H1 (cell line): ENCODE data around the gene EPHA5. TPM values are rescaled to one million over a fixed set of nuclear protein-coding genes. Genes with fewer than 3 reads are reported as not detected.

Source experiments
- CTCF ChIA-PET: fragments of 300-600 bp; sonication (Branson Sonifier 250); formaldehyde crosslinking; loops from one replicate; lab custom pipeline; 2021; ENCODE audit not compliant: partially characterized antibody; lab: Charles Lee
- POLR2A ChIA-PET: fragments of 300-600 bp; sonication (Branson Sonifier 250); formaldehyde crosslinking; loops from one replicate; lab custom pipeline; 2021; ENCODE audit warnings: inconsistent platforms; ENCODE audit not compliant: partially characterized antibody; lab: Charles Lee
- DNase-seq, 2 experiments: peaks; one replicate each; pipeline versions ENCODE4 v3.0.0 to v3.0.0-alpha.2; 2010 to 2022; ENCODE audit warnings: low spot score in 2 of 2, low read depth in 1 of 2, mixed read lengths in 1 of 2
- FAIRE-seq: peaks from 2 replicates; lab custom pipeline; 2011; peaks lifted over from hg19 to GRCh38; lab: Jason Lieb, UNC
- H2AFZ ChIP-seq: 2 replicates; pipeline ENCODE4 v1.8.1; 2012; ENCODE audit warnings: low read length, inconsistent platforms
- H2AK5ac ChIP-seq: 2 replicates; pipeline ENCODE4 v1.6.1; 2013; ENCODE audit warnings: low read depth, low read length
- H2BK120ac ChIP-seq: replicated peaks from 2 replicates; pipeline ENCODE3; 2013; ENCODE audit warnings: low read depth, low read length, inconsistent platforms
- H2BK12ac ChIP-seq: 2 replicates; pipeline ENCODE4 v1.6.1; 2013; ENCODE audit warnings: low read depth, low read length
- H2BK15ac ChIP-seq: 2 replicates; pipeline ENCODE4 v1.6.1; 2013; ENCODE audit warnings: low read length
- H2BK20ac ChIP-seq: 2 replicates; pipeline ENCODE4 v1.6.1; 2013; ENCODE audit warnings: low read length
- H2BK5ac ChIP-seq: 2 replicates; pipeline ENCODE4 v1.6.1; 2013; ENCODE audit warnings: low read depth, low read length
- H3K14ac ChIP-seq: 2 replicates; pipeline ENCODE4 v1.6.1; 2013; ENCODE audit warnings: inconsistent platforms; ENCODE audit not compliant: insufficient read length
- H3K18ac ChIP-seq: 2 replicates; pipeline ENCODE4 v1.6.1; 2013; ENCODE audit warnings: low read length; ENCODE audit errors: extremely low read depth
- H3K23ac ChIP-seq: 2 replicates; pipeline ENCODE4 v1.6.1; 2013; ENCODE audit warnings: inconsistent platforms; ENCODE audit not compliant: insufficient read length
- H3K23me2 ChIP-seq: 2 replicates; pipeline ENCODE4 v1.6.1; 2013; ENCODE audit warnings: low read depth, low read length
- H3K27ac ChIP-seq: 2 replicates; pipeline ENCODE4 v1.6.1; 2011; ENCODE audit warnings: low read depth, low read length, inconsistent platforms
- H3K27me3 ChIP-seq, 4 experiments: replicated peaks in 1 of 4; 1 replicate in 1 of 4; 2 replicates in 3 of 4; pipeline versions ENCODE4 v1.6.1 to v1.8.1; 2011 to 2013; ENCODE audit warnings: low read length in 3 of 4, mild to moderate bottlenecking in 3 of 4, inconsistent platforms in 2 of 4, mixed read lengths in 2 of 4, moderate library complexity in 1 of 4; ENCODE audit not compliant: control insufficient read depth in 3 of 4, insufficient read depth in 3 of 4; ENCODE audit errors: extremely low read depth in 1 of 4
- H3K36me3 ChIP-seq, 4 experiments: 2 replicates each; pipeline versions ENCODE4 v1.6.1 to v1.8.1; 2011 to 2013; ENCODE audit warnings: mild to moderate bottlenecking in 4 of 4, low read length in 3 of 4, moderate library complexity in 2 of 4, control low read depth in 1 of 4, inconsistent platforms in 1 of 4; ENCODE audit not compliant: insufficient read depth in 4 of 4, control insufficient read depth in 2 of 4
- H3K4ac ChIP-seq: replicated peaks from 2 replicates; pipeline ENCODE3; 2013; ENCODE audit warnings: low read length, low read depth, mixed read lengths, inconsistent platforms; ENCODE audit not compliant: insufficient read length
- H3K4me1 ChIP-seq, 4 experiments: replicated peaks in 1 of 4; 1 replicate in 1 of 4; 2 replicates in 3 of 4; pipeline versions ENCODE4 v1.6.1 to v1.8.1; 2011 to 2013; ENCODE audit warnings: low read length in 3 of 4, inconsistent platforms in 2 of 4, mixed read lengths in 1 of 4; ENCODE audit not compliant: insufficient read depth in 4 of 4, control insufficient read depth in 3 of 4
- H3K4me2 ChIP-seq, 2 experiments: 2 replicates each; pipeline versions ENCODE4 v1.6.1 to v1.8.1; 2011 to 2013; ENCODE audit warnings: low read depth in 2 of 2, low read length in 2 of 2, control low read depth in 1 of 2, inconsistent platforms in 1 of 2, mild to moderate bottlenecking in 1 of 2; ENCODE audit not compliant: insufficient read depth in 1 of 2
- H3K4me3 ChIP-seq, 4 experiments: fragments of 200-600, 300-600 bp in 1 of 4; sonication (generic), shearing (Covaris generic), sonication (Bioruptor Twin) in 1 of 4; 2 replicates each; pipeline versions ENCODE4 v1.5.1 to v1.8.1; 2011 to 2016; ENCODE audit warnings: low read length in 4 of 4, low read depth in 3 of 4, control low read depth in 2 of 4, inconsistent platforms in 2 of 4, mild to moderate bottlenecking in 2 of 4, mixed read lengths in 1 of 4, moderate library complexity in 1 of 4; ENCODE audit not compliant: insufficient read depth in 2 of 4; ENCODE audit errors: extremely low read depth in 1 of 4
- H3K56ac ChIP-seq: replicated peaks from 2 replicates; pipeline ENCODE3; 2013; ENCODE audit warnings: low read depth, mild to moderate bottlenecking, mixed read lengths, low read length, inconsistent platforms; ENCODE audit not compliant: insufficient read length
- H3K79me1 ChIP-seq: 2 replicates; pipeline ENCODE4 v1.6.1; 2013; ENCODE audit warnings: low read depth, low read length, control low read depth
- H3K79me2 ChIP-seq, 2 experiments: 2 replicates each; pipeline versions ENCODE4 v1.6.1 to v1.8.1; 2012 to 2013; ENCODE audit warnings: low read length in 2 of 2, mild to moderate bottlenecking in 2 of 2, inconsistent platforms in 1 of 2; ENCODE audit not compliant: insufficient read depth in 2 of 2, control insufficient read depth in 1 of 2
- H3K9ac ChIP-seq, 4 experiments: replicated peaks in 1 of 4; 1 replicate in 1 of 4; 2 replicates in 3 of 4; pipeline versions ENCODE4 v1.6.1 to v1.8.1; 2011 to 2013; ENCODE audit warnings: low read depth in 3 of 4, low read length in 3 of 4, control low read depth in 2 of 4, mild to moderate bottlenecking in 2 of 4, moderate library complexity in 2 of 4, inconsistent platforms in 1 of 4; ENCODE audit errors: extremely low read depth in 1 of 4
- H3K9me3 ChIP-seq, 2 experiments: 2 replicates each; pipeline versions ENCODE4 v1.6.1 to v1.8.1; 2012 to 2013; ENCODE audit warnings: mild to moderate bottlenecking in 2 of 2, moderate library complexity in 2 of 2, control low read depth in 1 of 2, inconsistent platforms in 1 of 2, low read depth in 1 of 2, low read length in 1 of 2, mixed read lengths in 1 of 2; ENCODE audit not compliant: insufficient read depth in 2 of 2
- H4K20me1 ChIP-seq, 2 experiments: replicated peaks in 1 of 2; 2 replicates each; pipeline versions ENCODE3 to v1.8.1; 2011 to 2013; ENCODE audit warnings: inconsistent platforms in 2 of 2, low read length in 2 of 2, mild to moderate bottlenecking in 1 of 2; ENCODE audit not compliant: insufficient read depth in 2 of 2, control insufficient read depth in 1 of 2
- H4K5ac ChIP-seq: 2 replicates; pipeline ENCODE4 v1.6.1; 2013; ENCODE audit warnings: low read length, low read depth, mixed read lengths, inconsistent platforms; ENCODE audit not compliant: insufficient read length
- H4K8ac ChIP-seq: 2 replicates; pipeline ENCODE4 v1.8.0; 2013; ENCODE audit warnings: mild to moderate bottlenecking, moderate library complexity, low read length, inconsistent platforms; ENCODE audit not compliant: insufficient read depth; ENCODE audit errors: extremely low read depth
- H4K91ac ChIP-seq: replicated peaks from 2 replicates; pipeline ENCODE3; 2013; ENCODE audit warnings: low read length, mixed read lengths, inconsistent platforms; ENCODE audit not compliant: insufficient read length
- EZH2 ChIP-seq: fragments of 200-600 bp; sonication (generic); IDR thresholded peaks from 2 replicates; pipeline ENCODE4 v1.7.1; 2012; ENCODE audit warnings: low read depth, mild to moderate bottlenecking, moderate library complexity, low read length, inconsistent platforms; ENCODE audit not compliant: severe bottlenecking
- FOSL1 ChIP-seq: IDR thresholded peaks from 2 replicates; pipeline ENCODE4 v1.6.1; 2011; ENCODE audit warnings: mild to moderate bottlenecking, low read depth, low read length, moderate library complexity; ENCODE audit not compliant: insufficient read depth
- GABPA ChIP-seq: IDR thresholded peaks from 2 replicates; pipeline ENCODE4 v1.6.1; 2011; ENCODE audit warnings: mild to moderate bottlenecking, low read length, moderate library complexity, borderline replicate concordance; ENCODE audit not compliant: insufficient read depth
- JUND ChIP-seq: IDR thresholded peaks from 2 replicates; pipeline ENCODE4 v1.6.1; 2011; ENCODE audit warnings: mild to moderate bottlenecking, improper control_type of control experiment, low read length
- KDM1A ChIP-seq: fragments of 200-600, 300-600 bp; sonication (generic); IDR thresholded peaks from 2 replicates; pipeline ENCODE4 v1.7.1; 2016; ENCODE audit warnings: mild to moderate bottlenecking, low read length, borderline replicate concordance
- KDM5A ChIP-seq: fragments of 200-600 bp; IDR thresholded peaks from 2 replicates; pipeline ENCODE4 v1.7.1; 2012; ENCODE audit warnings: mild to moderate bottlenecking, low read length, inconsistent platforms, mixed read lengths
- NANOG ChIP-seq: IDR thresholded peaks from 2 replicates; pipeline ENCODE4 v1.6.1; 2011; ENCODE audit warnings: low read length, low read depth, mild to moderate bottlenecking, inconsistent platforms; ENCODE audit not compliant: insufficient read depth, poor library complexity, severe bottlenecking
- PHF8 ChIP-seq: fragments of 200-600 bp; sonication (generic); conservative IDR thresholded peaks from 2 replicates; pipeline ENCODE4 v1.7.1; 2012; ENCODE audit warnings: low read depth, mild to moderate bottlenecking, inconsistent platforms, low read length, moderate library complexity
- POLR2A ChIP-seq, 2 experiments: IDR thresholded peaks; 1 replicate in 1 of 2; 2 replicates in 1 of 2; pipeline ENCODE4 v1.6.1; 2011; ENCODE audit warnings: low read depth in 2 of 2, low read length in 2 of 2, mild to moderate bottlenecking in 2 of 2; ENCODE audit errors: control extremely low read depth in 1 of 2
- POU5F1 ChIP-seq: IDR thresholded peaks from 2 replicates; pipeline ENCODE4 v1.6.1; 2011; ENCODE audit warnings: low read depth, mild to moderate bottlenecking, low read length, moderate library complexity
- RNF2 ChIP-seq: fragments of 200-900, 300-1000 bp; sonication (generic); IDR thresholded peaks from 2 replicates; pipeline ENCODE4 v1.7.1; 2016; ENCODE audit warnings: borderline replicate concordance, low read depth, mild to moderate bottlenecking, antibody characterized with exemption, low read length; ENCODE audit not compliant: poor library complexity, severe bottlenecking; ENCODE audit errors: missing control alignments
- SIN3A ChIP-seq, 2 experiments: IDR thresholded peaks in 1 of 2; conservative IDR thresholded peaks in 1 of 2; 2 replicates each; pipeline ENCODE4 v1.6.1; 2011 to 2012; ENCODE audit warnings: low read length in 2 of 2, improper control_type of control experiment in 1 of 2, low read depth in 1 of 2, mild to moderate bottlenecking in 1 of 2
- SIX5 ChIP-seq: IDR thresholded peaks from 2 replicates; pipeline ENCODE4 v1.6.1; 2011; ENCODE audit warnings: mild to moderate bottlenecking, low read depth, low read length
- WGBS, 2 experiments: shearing (Covaris generic) in 1 of 2; methylation state at CpG; one replicate each; pipeline versions ENCODE4 v1.1.6 to v1.1.7; 2013 to 2015; ENCODE audit warnings: low lambda C conversion rate in 2 of 2, mixed read lengths in 2 of 2, inconsistent platforms in 1 of 2, low coverage in 1 of 2, missing lambda C conversion rate in 1 of 2; ENCODE audit not compliant: insufficient replicate concordance in 2 of 2, insufficient coverage in 1 of 2, insufficient read length in 1 of 2; ENCODE audit errors: extremely low coverage in 1 of 2, missing lambda C conversion rate in 1 of 2; 5-methylcytosine and 5-hydroxymethylcytosine counted together
- polyA plus RNA-seq, 7 experiments: library from polyadenylated mRNA; depleted of rRNA in 3 of 7; stranded (reverse) in 5 of 7; unstranded in 2 of 7; fragments of >200 nt in 5 of 7; fragments of 200-250 nt in 2 of 7; gene quantifications; 1 replicate in 5 of 7; 2 replicates in 1 of 7; 4 replicates in 1 of 7; pipeline versions ENCODE4 v1.2.1 to v1.2.3, GENCODE V29; 2011 to 2013; ENCODE audit warnings: missing spikeins in 2 of 7, mixed read lengths in 2 of 7
- total RNA-seq: library from RNA; stranded (reverse); fragmentation: NEBNext Ultra II Directional; extraction: Animal tissue kit (Norgen Biotek cat#: 25700); gene quantifications from 2 replicates; pipeline ENCODE4 v1.2.1, GENCODE V29; 2021
- TF ChIP-seq, protein P1 (sequence below): IDR thresholded peaks from 2 replicates; pipeline ENCODE4 v1.6.1; 2012; ENCODE audit warnings: inconsistent platforms

Gene EPHA5
- total and polyA plus RNA-seq, 2 of the 8 experiments (the other 6 are each of a cell fraction or from before 2014, with no cell fraction given): 0.03 to 0.11 TPM

DNA sequence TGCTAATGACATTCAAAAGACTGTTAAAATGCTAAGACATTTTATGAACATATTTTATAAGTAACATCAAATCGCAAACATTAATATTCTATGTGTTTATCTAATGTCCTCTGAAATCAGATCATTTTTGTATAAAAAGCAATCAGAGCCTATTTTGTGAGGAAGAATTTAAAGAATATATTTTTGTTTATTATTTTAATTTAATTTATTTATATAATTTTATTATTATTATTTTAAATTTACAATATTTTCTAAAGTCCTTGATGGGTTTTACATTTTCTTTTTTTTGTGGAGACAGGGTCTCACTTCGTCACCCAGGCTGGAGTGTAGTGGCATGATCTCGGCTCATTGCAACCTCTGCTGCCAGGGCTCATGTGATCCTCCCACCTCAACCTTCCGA, 262.8 kb downstream of the EPHA5 start:
- Histone ChIP-seq H3K23me2 (no peaks in the 10 kb centered on the region), H3K27me3 (no peaks in the 10 kb centered on the region), H3K9me3 (no peaks in the 10 kb centered on the region), H3K56ac (no peak overlapping the region), H3K9ac (no peak overlapping the region), H3K4me2 (no peak overlapping the region), H2AFZ (no peak overlapping the region), H3K18ac (no peak overlapping the region), H3K79me2 (no peaks in the 10 kb centered on the region), H2AK5ac (no peak overlapping the region), H2BK120ac (no peak overlapping the region), H3K4ac (no peak overlapping the region), H3K79me1 (no peaks in the 10 kb centered on the region), H3K36me3 (no peaks in the 10 kb centered on the region), H2BK15ac (no peak overlapping the region), H4K91ac (no peak overlapping the region), H2BK20ac (no peak overlapping the region), H4K5ac (no peak overlapping the region), H3K4me1 (no peaks in the 10 kb centered on the region), H3K4me3 (no peak overlapping the region), H3K27ac (no peak overlapping the region), H2BK5ac (no peak overlapping the region), H4K8ac (no peak overlapping the region), H3K14ac (no peak overlapping the region), H2BK12ac (no peak overlapping the region), H3K23ac (no peak overlapping the region), H4K20me1 (no peaks in the 10 kb centered on the region)
- CTCF ChIA-PET: no interaction called here
- no peak for FAIRE-seq
- DNase-seq: no peak
- 94% methylated on average over 4 of the region's 4 CpGs; no CpG with 5 or more reads in 1 of the 2 experiments for WGBS, 2 experiments
- POLR2A ChIA-PET: no interaction called here
- TF ChIP-seq KDM1A: no peak
- TF ChIP-seq EZH2: no peak
- TF ChIP-seq JUND: no peak
- no peak for TF ChIP-seq POU5F1
- TF ChIP-seq NANOG: no peak
- TF ChIP-seq SIN3A (conservative IDR thresholded peaks at IDR 0.05 in 1 of 2, IDR thresholded peaks at IDR 0.05 in 1 of 2; ENCODE audit: low read depth in 1 of 2, low read length in 2 of 2): no peak
- TF ChIP-seq RNF2: no peak
- TF ChIP-seq PHF8: no peak
- TF ChIP-seq, protein P1, sequence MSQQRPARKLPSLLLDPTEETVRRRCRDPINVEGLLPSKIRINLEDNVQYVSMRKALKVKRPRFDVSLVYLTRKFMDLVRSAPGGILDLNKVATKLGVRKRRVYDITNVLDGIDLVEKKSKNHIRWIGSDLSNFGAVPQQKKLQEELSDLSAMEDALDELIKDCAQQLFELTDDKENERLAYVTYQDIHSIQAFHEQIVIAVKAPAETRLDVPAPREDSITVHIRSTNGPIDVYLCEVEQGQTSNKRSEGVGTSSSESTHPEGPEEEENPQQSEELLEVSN: no peak
- TF ChIP-seq FOSL1: no peak
- TF ChIP-seq GABPA: no peak
- no peak for TF ChIP-seq POLR2A (IDR thresholded peaks at IDR 0.05; ENCODE audit: control extremely low read depth in 1 of 2, low read depth in 2 of 2, low read length in 2 of 2)
- TF ChIP-seq SIX5: no peak
- TF ChIP-seq KDM5A: no peak
